RWPE2 (cell line): ENCODE results near the gene ANO7.

Experiments
- ATAC-seq: fragments of 200-7000 bp; cut with Tn5 transposase; 3 replicates; pipeline ENCODE4 v1.9.1; 2021; ENCODE audit warnings: low read depth
- DNase-seq: peaks from one replicate; pipeline ENCODE4 v3.0.0-alpha.2; 2020; ENCODE audit warnings: low spot score
- H3K27ac ChIP-seq: fragments of 450-650 bp; 2 replicates; pipeline ENCODE4 v1.5.1; 2017; ENCODE audit warnings: mild to moderate bottlenecking; ENCODE audit not compliant: poor library complexity, severe bottlenecking
- H3K27me3 ChIP-seq: fragments of 250-450 bp; sonication (Bioruptor Pico); 2 replicates; pipeline ENCODE4 v1.5.1; 2021; ENCODE audit warnings: mild to moderate bottlenecking, moderate library complexity; ENCODE audit not compliant: insufficient read depth, poor library complexity, severe bottlenecking
- H3K36me3 ChIP-seq: fragments of 250-450 bp; sonication (Bioruptor Pico); 2 replicates; pipeline ENCODE4 v1.5.1; 2020; ENCODE audit warnings: low read depth, mild to moderate bottlenecking, moderate library complexity
- H3K4me1 ChIP-seq: fragments of 250-450 bp; sonication (Bioruptor Pico); 2 replicates; pipeline ENCODE4 v1.5.1; 2021; ENCODE audit warnings: mild to moderate bottlenecking, moderate library complexity; ENCODE audit not compliant: insufficient read depth, poor library complexity, severe bottlenecking
- H3K4me3 ChIP-seq: fragments of 250-450 bp; sonication (Bioruptor Pico); 2 replicates; pipeline ENCODE4 v1.5.1; 2021; ENCODE audit warnings: mild to moderate bottlenecking, moderate library complexity; ENCODE audit not compliant: severe bottlenecking
- H3K9me3 ChIP-seq: fragments of 250-450 bp; sonication (Bioruptor Pico); 2 replicates; pipeline ENCODE4 v1.5.1; 2021; ENCODE audit warnings: mild to moderate bottlenecking, moderate library complexity; ENCODE audit not compliant: severe bottlenecking
- TF ChIP-seq, protein P1 (sequence below): fragments of 450-650 bp; IDR thresholded peaks from one replicate; pipeline ENCODE4 v1.5.1; 2017; ENCODE audit warnings: mild to moderate bottlenecking, moderate library complexity; ENCODE audit not compliant: poor library complexity, severe bottlenecking

Gene ANO7

DNA sequence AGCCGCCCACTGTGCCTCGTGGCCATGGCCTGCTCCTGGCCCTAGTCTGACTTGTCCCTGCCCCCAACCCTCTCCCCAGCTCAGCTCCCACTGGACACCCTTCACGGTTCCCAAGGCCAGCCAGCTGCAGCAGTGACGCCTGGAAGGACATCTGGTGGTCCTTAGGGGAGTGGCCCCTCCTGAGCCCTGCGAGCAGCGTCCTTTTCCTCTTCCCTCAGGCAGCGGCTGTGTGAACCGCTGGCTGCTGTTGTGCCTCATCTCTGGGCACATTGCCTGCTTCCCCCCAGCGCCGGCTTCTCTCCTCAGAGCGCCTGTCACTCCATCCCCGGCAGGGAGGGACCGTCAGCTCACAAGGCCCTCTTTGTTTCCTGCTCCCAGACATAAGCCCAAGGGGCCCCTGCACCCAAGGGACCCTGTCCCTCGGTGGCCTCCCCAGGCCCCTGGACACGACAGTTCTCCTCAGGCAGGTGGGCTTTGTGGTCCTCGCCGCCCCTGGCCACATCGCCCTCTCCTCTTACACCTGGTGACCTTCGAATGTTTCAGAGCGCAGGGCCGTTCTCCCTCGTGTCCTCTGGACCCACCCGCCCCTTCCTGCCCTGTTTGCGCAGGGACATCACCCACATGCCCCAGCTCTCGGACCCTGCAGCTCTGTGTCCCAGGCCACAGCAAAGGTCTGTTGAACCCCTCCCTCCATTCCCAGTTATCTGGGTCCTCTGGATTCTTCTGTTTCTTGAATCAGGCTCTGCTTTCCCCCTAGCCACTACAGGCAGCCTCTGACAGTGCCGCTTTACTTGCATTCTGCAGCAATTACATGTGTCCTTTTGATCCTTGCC lies 35.8 kb downstream of the ANO7 start:
- TF ChIP-seq, protein P1, sequence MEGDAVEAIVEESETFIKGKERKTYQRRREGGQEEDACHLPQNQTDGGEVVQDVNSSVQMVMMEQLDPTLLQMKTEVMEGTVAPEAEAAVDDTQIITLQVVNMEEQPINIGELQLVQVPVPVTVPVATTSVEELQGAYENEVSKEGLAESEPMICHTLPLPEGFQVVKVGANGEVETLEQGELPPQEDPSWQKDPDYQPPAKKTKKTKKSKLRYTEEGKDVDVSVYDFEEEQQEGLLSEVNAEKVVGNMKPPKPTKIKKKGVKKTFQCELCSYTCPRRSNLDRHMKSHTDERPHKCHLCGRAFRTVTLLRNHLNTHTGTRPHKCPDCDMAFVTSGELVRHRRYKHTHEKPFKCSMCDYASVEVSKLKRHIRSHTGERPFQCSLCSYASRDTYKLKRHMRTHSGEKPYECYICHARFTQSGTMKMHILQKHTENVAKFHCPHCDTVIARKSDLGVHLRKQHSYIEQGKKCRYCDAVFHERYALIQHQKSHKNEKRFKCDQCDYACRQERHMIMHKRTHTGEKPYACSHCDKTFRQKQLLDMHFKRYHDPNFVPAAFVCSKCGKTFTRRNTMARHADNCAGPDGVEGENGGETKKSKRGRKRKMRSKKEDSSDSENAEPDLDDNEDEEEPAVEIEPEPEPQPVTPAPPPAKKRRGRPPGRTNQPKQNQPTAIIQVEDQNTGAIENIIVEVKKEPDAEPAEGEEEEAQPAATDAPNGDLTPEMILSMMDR = no peak
- Histone ChIP-seq H3K4me1 (peaks cover 7% of the 10 kb centered on the region), H3K9me3 (no peaks in the 10 kb centered on the region), H3K36me3 (peaks cover 25% of the 10 kb centered on the region), H3K27ac (peak overlapping the region; percentile 50), H3K27me3 (no peaks in the 10 kb centered on the region), H3K4me3 (no peak overlapping the region)
- ATAC-seq = peak; percentile 47
- DNase-seq = peak; percentile 60

- DNase-seq (peak; percentile 34), ATAC-seq (no peak)
- Histone ChIP-seq H3K27ac (peak overlapping the region; percentile 50), H3K27me3 (no peaks in the 10 kb centered on the region), H3K36me3 (peaks cover 30% of the 10 kb centered on the region), H3K4me3 (no peak overlapping the region), H3K4me1 (peaks cover 7% of the 10 kb centered on the region), H3K9me3 (no peaks in the 10 kb centered on the region)
- TF ChIP-seq, protein P1 = no peak
Measured at GRCh38 chr2:241224851-241225438, 36.5 kb downstream of the ANO7 start.

DNA sequence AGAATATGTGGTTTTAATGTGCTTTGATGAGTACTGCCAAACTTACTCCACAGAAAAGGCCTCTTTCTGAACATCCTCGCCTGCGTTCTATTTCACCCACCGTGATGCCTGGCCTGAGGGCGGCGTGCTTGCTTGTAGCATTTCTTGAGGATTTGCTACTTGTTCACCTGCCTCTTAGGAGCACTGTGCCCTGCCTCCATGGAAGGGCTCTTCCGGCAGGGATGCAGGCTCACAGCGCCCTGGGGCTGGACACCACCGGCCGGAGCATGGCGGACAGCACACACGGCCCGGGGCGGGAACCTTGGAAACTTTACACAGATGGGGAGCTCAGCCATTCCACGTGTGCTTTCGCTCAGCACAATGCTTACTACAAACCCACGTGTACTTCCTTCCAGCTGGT lies 37.1 kb downstream of the ANO7 start:
- peaks cover 36% of the 10 kb centered on the region for H3K36me3 ChIP-seq
- peaks cover 7% of the 10 kb centered on the region for H3K4me1 ChIP-seq
- H3K9me3 ChIP-seq = no peaks in the 10 kb centered on the region
- H3K27me3 ChIP-seq = no peaks in the 10 kb centered on the region
- TF ChIP-seq, protein P1 = no peak
- H3K27ac ChIP-seq = no peak overlapping the region
- H3K4me3 ChIP-seq = no peak overlapping the region
- no peak for ATAC-seq
- DNase-seq = peak; percentile 29

GRCh38 chr2:241225983-241226382 lies 37.5 kb downstream of the ANO7 start:
- ATAC-seq (no peak), DNase-seq (no peak)
- Histone ChIP-seq H3K4me3 (no peak overlapping the region), H3K27me3 (no peaks in the 10 kb centered on the region), H3K9me3 (no peaks in the 10 kb centered on the region), H3K27ac (no peak overlapping the region), H3K36me3 (peaks cover 41% of the 10 kb centered on the region), H3K4me1 (peaks cover 7% of the 10 kb centered on the region)
- TF ChIP-seq, protein P1 = no peak
